ENCODE measurements around the gene UBE2E2.

- TF ChIP-seq PATZ1 (CRISPR knock-in tag; IDR thresholded peaks at IDR 0.05; ENCODE audit: borderline replicate concordance) = no peak
- TF ChIP-seq ARNTL (CRISPR knock-in tag; IDR thresholded peaks at IDR 0.05; ENCODE audit: borderline replicate concordance, low read depth) = no peak
- no peak for TF ChIP-seq ZFP3 (CRISPR knock-in tag; IDR thresholded peaks at IDR 0.05)
- TF ChIP-seq ZNF70 (CRISPR knock-in tag; IDR thresholded peaks at IDR 0.05) = no peak
- no peak for TF ChIP-seq ZC3H10 (CRISPR knock-in tag; IDR thresholded peaks at IDR 0.05)
- no peak for TF ChIP-seq BACH2 (CRISPR knock-in tag; IDR thresholded peaks at IDR 0.05; ENCODE audit: borderline replicate concordance)
- TF ChIP-seq POU6F1 (CRISPR knock-in tag; IDR thresholded peaks at IDR 0.05; ENCODE audit: borderline replicate concordance, low read depth) = no peak
- no peak for TF ChIP-seq SNAI2 (CRISPR knock-in tag; IDR thresholded peaks at IDR 0.05)
Measured at GRCh38 chr3:23435318-23435717, 232.2 kb downstream of the UBE2E2 start.
